SK-N-SH treated with all-trans-retinoic acid at 6 μM for 48 hours (cell line): ENCODE measurements around the gene HERPUD2.

Experiments
- ATAC-seq: fragments of 200-7000 bp; cut with Tn5 transposase; 3 replicates; pipeline ENCODE4 v1.9.1; 2020; ENCODE audit warnings: mild to moderate bottlenecking, moderate library complexity
- ARNTL ChIP-seq: fragments of 450-650 bp; formaldehyde crosslinking; IDR thresholded peaks from 2 replicates; pipeline ENCODE4 v1.5.0; 2020; ENCODE audit warnings: low read depth, mild to moderate bottlenecking, moderate library complexity, borderline replicate concordance
- BACH2 ChIP-seq: fragments of 250-450 bp; sonication (Bioruptor Pico); IDR thresholded peaks from 2 replicates; pipeline ENCODE4 v1.9.0; 2021; ENCODE audit warnings: mild to moderate bottlenecking, borderline replicate concordance
- CSRNP3 ChIP-seq: fragments of 250-450 bp; sonication (Bioruptor Pico); IDR thresholded peaks from 2 replicates; pipeline ENCODE4 v1.5.1; 2021; ENCODE audit warnings: mild to moderate bottlenecking, moderate library complexity
- GLIS3 ChIP-seq: fragments of 250-450 bp; sonication (Bioruptor Pico); IDR thresholded peaks from 2 replicates; pipeline ENCODE4 v1.5.0; 2020; ENCODE audit warnings: mild to moderate bottlenecking, moderate library complexity
- ISL1 ChIP-seq: fragments of 250-450 bp; sonication (Bioruptor Pico); IDR thresholded peaks from 2 replicates; pipeline ENCODE4 v2.1.2; 2022; ENCODE audit warnings: mild to moderate bottlenecking, moderate library complexity
- PATZ1 ChIP-seq: fragments of 250-450 bp; sonication (Bioruptor Pico); IDR thresholded peaks from 2 replicates; pipeline ENCODE4 v1.8.0; 2020; ENCODE audit warnings: mild to moderate bottlenecking, moderate library complexity, borderline replicate concordance
- POU6F1 ChIP-seq: fragments of 250-450 bp; sonication (Bioruptor Pico); IDR thresholded peaks from 2 replicates; pipeline ENCODE4 v1.8.0; 2021; ENCODE audit warnings: low read depth, mild to moderate bottlenecking, moderate library complexity, borderline replicate concordance
- RARB ChIP-seq: fragments of 250-450 bp; sonication (Bioruptor Pico); IDR thresholded peaks from 2 replicates; pipeline ENCODE4 v1.8.0; 2021; ENCODE audit warnings: mild to moderate bottlenecking, moderate library complexity
- SNAI2 ChIP-seq: fragments of 250-450 bp; sonication (Bioruptor Pico); IDR thresholded peaks from 2 replicates; pipeline ENCODE4 v1.5.0; 2020; ENCODE audit warnings: mild to moderate bottlenecking, moderate library complexity
- TCF4 ChIP-seq: fragments of 250-450 bp; sonication (Bioruptor Pico); IDR thresholded peaks from 2 replicates; pipeline ENCODE4 v1.8.0; 2021; ENCODE audit warnings: mild to moderate bottlenecking, moderate library complexity, borderline replicate concordance
- TOX ChIP-seq: fragments of 250-450 bp; sonication (Bioruptor Pico); IDR thresholded peaks from 2 replicates; pipeline ENCODE4 v1.8.0; 2021; ENCODE audit warnings: mild to moderate bottlenecking, moderate library complexity, borderline replicate concordance
- TSHZ2 ChIP-seq: fragments of 250-450 bp; sonication (Bioruptor Pico); IDR thresholded peaks from 2 replicates; pipeline ENCODE4 v1.5.0; 2020; ENCODE audit warnings: mild to moderate bottlenecking, moderate library complexity
- ZC3H10 ChIP-seq: fragments of 250-450 bp; sonication (Bioruptor Pico); IDR thresholded peaks from 2 replicates; pipeline ENCODE4 v1.5.1; 2021; ENCODE audit warnings: mild to moderate bottlenecking, moderate library complexity
- ZNF565 ChIP-seq: fragments of 450-650 bp; formaldehyde crosslinking; conservative IDR thresholded peaks from 2 replicates; pipeline ENCODE4 v1.5.0; 2020; ENCODE audit warnings: low read depth, mild to moderate bottlenecking, moderate library complexity
- ZNF70 ChIP-seq: fragments of 450-650 bp; formaldehyde crosslinking; IDR thresholded peaks from 2 replicates; pipeline ENCODE4 v1.5.0; 2020; ENCODE audit warnings: mild to moderate bottlenecking, moderate library complexity
- ZNF8 ChIP-seq: fragments of 450-650 bp; formaldehyde crosslinking; IDR thresholded peaks from 2 replicates; pipeline ENCODE4 v1.5.0; 2020; ENCODE audit warnings: mild to moderate bottlenecking, moderate library complexity

HERPUD2 gene

GRCh38 chr7:35717013-35717412, 22.1 kb upstream of the HERPUD2 start:
- peak; percentile 30 for ATAC-seq
- TF ChIP-seq ZNF8 (0 out of 2 replicates have a peak, but pooled peaks have one; percentile 1), GLIS3 (CRISPR knock-in tag) (no peak)

GRCh38 chr7:35716038-35716803, 21.3 kb upstream of the HERPUD2 start:
- TF ChIP-seq ISL1 (peak; percentile 69), TSHZ2 (0 out of 2 replicates have a peak, but pooled peaks have one; percentile 12), SNAI2 (CRISPR knock-in tag) (peak; percentile 81; the same call in 1 of the 2 replicates), TCF4 (CRISPR knock-in tag) (peak; percentile 93), ARNTL (CRISPR knock-in tag) (no peak), TOX (no peak), CSRNP3 (CRISPR knock-in tag) (no peak), ZNF8 (no peak)
- peak; percentile 92 for ATAC-seq

- TF ChIP-seq ZNF565 (no peak), GLIS3 (CRISPR knock-in tag) (no peak), ZNF8 (no peak), TOX (no peak), ZNF70 (no peak), TCF4 (CRISPR knock-in tag) (no peak), POU6F1 (CRISPR knock-in tag) (no peak), SNAI2 (CRISPR knock-in tag) (no peak), ISL1 (no peak), ARNTL (CRISPR knock-in tag) (no peak)
- TF ChIP-seq, all 23 proteins: peak for 0
- ATAC-seq = peak; percentile 34; the same call in 2 of the 3 replicates
These were observed 19.9 kb upstream of the HERPUD2 start for GRCh38 chr7:35714862-35715261.

- TF ChIP-seq RARB (CRISPR knock-in tag) = no peak
- no peak for TF ChIP-seq PATZ1 (CRISPR knock-in tag)
- ATAC-seq = no peak
These were observed 19.5 kb upstream of the HERPUD2 start for GRCh38 chr7:35714407-35714806.

GRCh38 chr7:35712563-35713226, 17.8 kb upstream of the HERPUD2 start:
- no peak for ATAC-seq
- TF ChIP-seq TCF4 (CRISPR knock-in tag) (no peak), BACH2 (CRISPR knock-in tag) (no peak), ZC3H10 (CRISPR knock-in tag) (no peak), ARNTL (CRISPR knock-in tag) (no peak)
